Measurements from ENCODE around the gene TNPO3.
"Not testable (repeated sequence)": the region's sequence is repeated elsewhere in the genome, so short reads cannot be mapped to it uniquely, and the experiment has no call there.

TNPO3 gene

DNA sequence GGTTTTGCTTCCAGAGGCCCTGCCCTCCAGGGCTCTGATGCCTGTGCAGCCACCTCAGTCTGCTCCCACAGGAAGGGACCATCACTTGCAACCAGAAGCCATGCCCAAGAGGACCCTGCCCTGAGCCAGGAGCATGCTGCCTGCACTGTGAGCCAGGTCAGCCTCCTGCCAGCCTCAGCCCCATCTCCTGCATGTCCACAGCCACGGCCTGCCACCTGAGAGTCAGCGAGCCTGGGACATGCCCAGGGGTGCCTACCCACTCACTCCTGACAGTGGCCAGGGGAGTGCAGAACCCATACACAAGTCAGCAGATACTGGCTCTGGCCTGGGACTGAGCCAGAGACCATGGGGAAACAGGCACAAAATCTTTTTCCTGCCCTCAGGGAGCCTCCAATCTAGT lies 137.8 kb downstream of the TNPO3 start:
- TF ChIP-seq, protein P1, sequence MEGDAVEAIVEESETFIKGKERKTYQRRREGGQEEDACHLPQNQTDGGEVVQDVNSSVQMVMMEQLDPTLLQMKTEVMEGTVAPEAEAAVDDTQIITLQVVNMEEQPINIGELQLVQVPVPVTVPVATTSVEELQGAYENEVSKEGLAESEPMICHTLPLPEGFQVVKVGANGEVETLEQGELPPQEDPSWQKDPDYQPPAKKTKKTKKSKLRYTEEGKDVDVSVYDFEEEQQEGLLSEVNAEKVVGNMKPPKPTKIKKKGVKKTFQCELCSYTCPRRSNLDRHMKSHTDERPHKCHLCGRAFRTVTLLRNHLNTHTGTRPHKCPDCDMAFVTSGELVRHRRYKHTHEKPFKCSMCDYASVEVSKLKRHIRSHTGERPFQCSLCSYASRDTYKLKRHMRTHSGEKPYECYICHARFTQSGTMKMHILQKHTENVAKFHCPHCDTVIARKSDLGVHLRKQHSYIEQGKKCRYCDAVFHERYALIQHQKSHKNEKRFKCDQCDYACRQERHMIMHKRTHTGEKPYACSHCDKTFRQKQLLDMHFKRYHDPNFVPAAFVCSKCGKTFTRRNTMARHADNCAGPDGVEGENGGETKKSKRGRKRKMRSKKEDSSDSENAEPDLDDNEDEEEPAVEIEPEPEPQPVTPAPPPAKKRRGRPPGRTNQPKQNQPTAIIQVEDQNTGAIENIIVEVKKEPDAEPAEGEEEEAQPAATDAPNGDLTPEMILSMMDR (IDR thresholded peaks at IDR 0.05; ENCODE audit: low read depth, low read length): no peak
- no peak overlapping the region for H3K4me3 ChIP-seq (ENCODE audit: low read depth, low read length)

DNA sequence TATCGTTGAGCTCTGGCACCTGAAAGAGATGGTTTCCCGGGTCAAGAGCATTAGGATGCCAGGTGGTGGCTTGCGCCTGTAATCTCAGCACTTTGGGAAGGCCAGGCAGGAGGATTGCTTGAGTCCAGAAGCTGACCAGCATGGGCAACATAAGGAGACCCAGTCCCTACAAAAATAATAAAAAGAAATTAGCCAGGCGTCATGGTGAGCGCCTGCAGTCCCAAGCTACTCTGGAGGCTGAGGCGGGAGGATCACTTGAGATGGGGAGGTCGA lies 138.3 kb downstream of the TNPO3 start:
- TF ChIP-seq, protein P1 (IDR thresholded peaks at IDR 0.05; ENCODE audit: low read depth, low read length): no peak
- H3K4me3 ChIP-seq (ENCODE audit: low read depth, low read length): no peak overlapping the region

DNA sequence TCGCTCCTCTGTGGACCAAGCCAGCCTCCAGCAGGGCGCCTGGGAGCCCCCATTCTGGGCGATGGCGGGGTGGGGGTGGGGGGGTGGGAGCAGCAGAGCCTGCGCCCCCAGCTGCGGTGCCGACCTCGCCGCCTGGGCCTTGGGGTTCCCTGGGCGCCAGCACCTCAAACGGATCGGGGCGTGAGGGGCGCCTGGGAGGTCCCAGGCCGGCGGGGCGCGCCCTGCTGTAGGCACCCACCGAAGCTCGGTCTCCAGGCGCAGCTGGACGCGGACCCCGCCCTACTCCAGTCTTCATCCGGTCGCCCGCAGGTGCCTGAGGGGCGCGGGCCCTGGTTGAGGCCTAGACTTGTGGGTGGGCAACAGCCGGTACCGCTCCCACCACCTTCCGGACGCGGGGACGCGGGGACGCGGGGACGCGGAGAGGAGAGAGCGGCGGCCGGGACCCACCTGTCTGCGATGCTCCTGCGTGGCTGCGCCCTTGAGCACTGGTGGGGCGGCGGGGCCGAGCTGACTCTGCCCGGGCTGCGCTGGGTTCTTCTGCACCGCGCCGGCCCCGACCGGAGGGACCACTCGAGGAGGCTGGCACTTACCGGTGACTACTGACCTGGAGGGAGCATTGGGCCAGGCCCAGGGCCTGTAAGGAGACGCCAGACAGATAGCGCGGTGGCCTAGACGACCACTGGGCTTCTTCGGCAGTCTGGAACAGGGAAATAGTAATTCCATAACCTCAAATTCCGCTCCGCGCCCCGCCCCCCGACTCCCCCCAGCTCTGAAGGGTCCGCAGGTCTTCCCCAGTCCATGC lies 138.9 kb downstream of the TNPO3 start:
- TF ChIP-seq, protein P1 (IDR thresholded peaks at IDR 0.05; ENCODE audit: low read depth, low read length): no peak
- H3K4me3 ChIP-seq (ENCODE audit: low read depth, low read length): no peak overlapping the region

DNA sequence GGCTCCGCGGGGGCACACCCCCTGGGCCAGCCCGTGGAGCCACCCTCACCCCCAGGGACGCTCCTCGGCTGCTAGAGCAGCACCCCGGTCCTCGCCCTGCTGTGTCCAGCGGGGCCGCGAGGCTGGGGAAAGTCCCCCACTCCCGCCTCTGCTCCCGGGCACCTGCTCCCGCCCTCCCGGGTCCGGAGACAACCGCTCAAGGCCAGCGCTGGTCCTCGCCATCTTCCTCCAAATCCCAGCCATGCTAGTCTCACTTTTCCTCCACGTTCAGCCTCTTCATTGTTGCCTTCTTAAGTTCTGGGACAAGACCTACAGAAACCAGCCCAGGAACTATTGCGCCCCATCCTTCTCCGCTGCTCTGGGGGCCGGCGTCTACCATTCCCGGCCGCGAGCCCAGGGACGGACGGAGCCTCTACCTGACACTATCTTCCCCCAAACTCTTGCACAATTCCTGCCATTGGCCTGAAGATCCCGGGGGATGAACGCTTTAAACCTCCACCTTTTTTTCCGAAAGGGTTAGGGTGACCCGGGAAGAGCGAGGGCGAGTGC lies 139.6 kb downstream of the TNPO3 start:
- TF ChIP-seq, protein P1 (IDR thresholded peaks at IDR 0.05; ENCODE audit: low read depth, low read length): no peak
- H3K4me3 ChIP-seq (ENCODE audit: low read depth, low read length): no peak overlapping the region

DNA sequence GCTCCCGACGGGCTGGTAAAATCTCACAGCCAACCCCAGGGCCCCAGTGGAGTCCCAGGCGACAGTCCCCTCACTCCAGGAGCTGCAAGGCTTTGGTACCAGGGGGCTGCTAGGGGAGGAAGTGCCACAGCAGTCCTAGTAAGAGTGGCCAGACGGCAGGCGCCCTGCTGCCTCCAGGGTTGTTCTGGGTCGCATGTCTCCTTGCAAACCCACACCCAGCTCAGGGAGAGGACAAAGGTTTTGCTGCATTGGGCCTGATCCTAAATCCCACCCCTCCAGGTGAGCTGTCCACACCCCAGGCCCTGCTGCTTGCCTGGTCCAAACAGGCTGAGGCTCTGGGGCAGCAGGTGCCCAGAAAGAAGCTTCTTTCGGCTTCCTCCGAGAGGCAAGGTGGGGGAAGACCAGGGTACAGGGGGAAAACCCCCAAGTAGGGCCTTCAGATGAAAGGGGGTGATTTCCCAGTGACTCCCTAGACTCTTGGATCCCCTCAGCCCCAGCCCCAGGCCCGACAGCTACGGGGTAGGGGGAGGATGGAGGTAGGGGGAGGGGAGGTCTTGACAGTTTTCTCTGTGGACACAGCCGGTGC lies 140.3 kb downstream of the TNPO3 start:
- no peak overlapping the region for H3K4me3 ChIP-seq (ENCODE audit: low read depth, low read length)
- TF ChIP-seq, protein P1 (IDR thresholded peaks at IDR 0.05; ENCODE audit: low read depth, low read length): no peak

DNA sequence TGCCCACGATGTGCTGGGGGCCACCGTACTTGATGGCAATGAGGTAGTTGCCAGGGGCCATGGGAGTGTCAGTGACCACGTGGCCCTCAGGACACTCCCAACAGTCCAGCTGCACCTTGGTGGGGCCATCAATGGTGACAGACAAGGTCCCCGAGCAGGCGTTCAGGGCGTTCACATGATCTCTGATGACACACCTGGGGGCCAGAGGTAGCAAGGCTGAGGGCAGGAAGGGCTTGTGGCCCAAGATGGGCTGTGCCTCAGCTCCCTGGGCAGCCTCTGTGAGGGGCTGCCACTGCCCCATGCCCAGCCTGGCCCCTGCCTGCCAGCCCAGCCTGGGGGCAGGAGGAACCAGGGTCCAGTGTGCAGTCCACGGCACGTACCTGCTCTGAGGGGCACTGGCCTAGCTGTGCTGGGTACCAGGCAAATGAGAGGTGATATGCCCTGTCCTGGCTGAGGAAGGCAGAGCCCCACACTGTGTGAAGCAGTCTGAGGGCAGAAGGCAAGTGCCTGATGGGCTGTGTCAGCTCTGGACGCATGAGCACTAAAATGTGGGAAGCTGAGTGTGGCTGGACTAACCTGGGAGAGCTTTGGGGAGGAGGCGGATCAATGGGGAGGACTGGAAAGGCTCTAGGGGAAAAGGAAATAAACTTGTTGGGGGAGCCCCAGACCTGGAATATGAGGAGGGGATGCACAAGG lies 140.9 kb downstream of the TNPO3 start:
- TF ChIP-seq, protein P1 (IDR thresholded peaks at IDR 0.05; ENCODE audit: low read depth, low read length): no peak
- no peak overlapping the region for H3K4me3 ChIP-seq (ENCODE audit: low read depth, low read length)

DNA sequence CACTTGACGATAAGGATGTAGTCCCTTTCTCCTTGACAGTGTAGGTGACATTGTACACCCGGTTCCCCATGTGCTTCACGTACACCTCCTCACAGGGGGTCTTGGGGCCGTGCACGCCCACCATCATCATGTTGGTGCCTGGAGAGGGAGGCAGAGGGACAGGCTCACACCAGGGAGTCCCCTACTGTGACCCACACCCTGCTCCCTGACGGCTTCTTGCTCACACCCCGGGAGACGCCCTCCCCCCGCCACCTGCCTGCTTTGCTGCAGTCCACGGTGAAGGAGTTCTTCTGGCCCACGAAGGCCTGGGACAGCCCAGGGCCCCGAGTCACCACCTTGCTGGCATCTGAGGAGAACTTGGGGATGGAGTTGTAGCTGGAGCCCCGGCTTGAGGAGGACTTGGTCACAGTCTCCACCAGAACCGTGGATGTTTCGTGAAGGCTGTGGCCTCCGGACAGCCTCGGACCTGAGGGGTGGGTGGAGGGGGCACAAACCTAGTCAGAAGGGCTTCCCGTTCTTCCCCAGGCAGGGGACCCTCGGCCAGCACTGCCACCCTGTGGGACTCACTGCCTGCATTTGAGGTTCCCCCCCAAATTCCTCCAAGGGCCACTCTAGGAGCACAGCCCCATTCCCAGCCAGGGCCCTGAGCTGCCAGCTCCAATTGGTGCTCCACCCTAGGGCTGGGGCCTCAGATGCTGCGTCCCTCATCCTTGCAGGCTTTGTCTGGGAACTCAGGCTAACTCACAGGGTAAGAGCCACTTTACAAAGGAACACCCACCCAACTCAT lies 142.0 kb downstream of the TNPO3 start:
- H3K4me3 ChIP-seq (ENCODE audit: low read depth, low read length): not testable (repeated sequence)
